HepG2 (cell line): ENCODE data around the gene ESRP2. TPM values are rescaled to one million over a fixed set of nuclear protein-coding genes. Genes with fewer than 3 reads are reported as not detected.

Experiments used
- DBP ChIP-seq: sonication (generic); formaldehyde crosslinking; IDR thresholded peaks from 2 replicates; pipeline ENCODE4 v1.4.0; 2020; ENCODE audit warnings: missing genetic modification reagents; ENCODE audit errors: not compliant biosample characterization
- KLF6 ChIP-seq: IDR thresholded peaks from 2 replicates; pipeline ENCODE4 v1.8.0; 2016; ENCODE audit warnings: missing biosample characterization, missing genetic modification reagents
- NCOA5 ChIP-seq: sonication (generic); formaldehyde crosslinking; IDR thresholded peaks from 2 replicates; pipeline ENCODE4 v1.4.0; 2020; ENCODE audit warnings: missing genetic modification reagents
- PRDM4 ChIP-seq: sonication (generic); formaldehyde crosslinking; IDR thresholded peaks from 2 replicates; pipeline ENCODE4 v1.9.0; 2021; ENCODE audit warnings: missing genetic modification reagents, borderline replicate concordance
- RARG ChIP-seq: sonication (generic); formaldehyde crosslinking; IDR thresholded peaks from 2 replicates; pipeline ENCODE4 v1.4.0; 2020; ENCODE audit warnings: low read depth, mild to moderate bottlenecking, missing genetic modification reagents
- SIN3A ChIP-seq: IDR thresholded peaks from 2 replicates; pipeline ENCODE4 v1.6.1; 2011; ENCODE audit warnings: low read depth, mild to moderate bottlenecking, control low read depth, low read length, borderline replicate concordance
- STAG1 ChIP-seq: sonication (generic); formaldehyde crosslinking; IDR thresholded peaks from 2 replicates; pipeline ENCODE4 v1.4.0; 2020; ENCODE audit warnings: missing genetic modification reagents
- THAP7 ChIP-seq: sonication (generic); formaldehyde crosslinking; IDR thresholded peaks from 2 replicates; pipeline ENCODE4 v1.8.1; 2023; ENCODE audit warnings: mild to moderate bottlenecking, missing genetic modification reagents
- ZBTB46 ChIP-seq: sonication (generic); formaldehyde crosslinking; IDR thresholded peaks from 2 replicates; pipeline ENCODE4 v1.4.0; 2020; ENCODE audit warnings: mild to moderate bottlenecking, missing genetic modification reagents, borderline replicate concordance
- polyA plus RNA-seq, 8 experiments: library from polyadenylated mRNA; depleted of rRNA in 3 of 8; stranded (reverse) in 7 of 8; unstranded in 1 of 8; fragments of >200 nt; fragmentation: Illumina TruSeq in 4 of 8; extraction: Trizol in 4 of 8; gene quantifications; 2 replicates each; pipeline versions ENCODE4 v1.2.1 to v1.2.3, GENCODE V29; 2011 to 2016; ENCODE audit warnings: low read depth in 4 of 8, missing spikeins in 1 of 8, mixed read lengths in 1 of 8; ENCODE audit not compliant: insufficient read depth in 1 of 8
- total RNA-seq, 5 experiments: library from RNA; depleted of rRNA; stranded (reverse); fragments of >200 nt; fragmentation: Illumina TruSeq; extraction: Trizol; gene quantifications; 2 replicates each; pipeline ENCODE4 v1.2.3, GENCODE V29; 2016; ENCODE audit warnings: low read depth in 1 of 5
- TF ChIP-seq, protein P1 (sequence below): sonication (generic); formaldehyde crosslinking; IDR thresholded peaks from 2 replicates; pipeline ENCODE4 v1.8.1; 2023; ENCODE audit warnings: mild to moderate bottlenecking, missing genetic modification reagents, borderline replicate concordance
- TF ChIP-seq, protein P2 (sequence below): sonication (generic); formaldehyde crosslinking; IDR thresholded peaks from 2 replicates; pipeline ENCODE4 v1.9.0; 2021; ENCODE audit warnings: missing genetic modification reagents, borderline replicate concordance
- TF ChIP-seq, protein P3 (sequence below): IDR thresholded peaks from 2 replicates; pipeline ENCODE4 v1.6.1; 2016; ENCODE audit warnings: low read depth, control low read depth

The ESRP2 gene
- total and polyA plus RNA-seq, 2 of the 13 experiments (the other 11 are each of a cell fraction or from before 2014, with no cell fraction given) = 21.1 to 32.4 TPM

GRCh38 chr16:68234188-68235107 is 1.5 kb downstream of the ESRP2 start (continued):
- TF ChIP-seq PRDM4 (no peak), KLF6 (CRISPR knock-in tag) (0 out of 2 replicates have a peak, but pooled peaks have one; percentile 20), NCOA5 (CRISPR knock-in tag) (no peak), ZBTB46 (CRISPR knock-in tag) (no peak), STAG1 (CRISPR knock-in tag) (no peak; the same call in 1 of the 2 replicates), THAP7 (CRISPR knock-in tag) (0 out of 2 replicates have a peak, but pooled peaks have one; percentile 58), SIN3A (peak; percentile 53), RARG (CRISPR knock-in tag) (no peak), DBP (no peak)
- TF ChIP-seq, protein P1, sequence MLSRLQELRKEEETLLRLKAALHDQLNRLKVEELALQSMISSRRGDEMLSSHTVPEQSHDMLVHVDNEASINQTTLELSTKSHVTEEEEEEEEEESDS (CRISPR knock-in tag) = no peak
- TF ChIP-seq, protein P2, sequence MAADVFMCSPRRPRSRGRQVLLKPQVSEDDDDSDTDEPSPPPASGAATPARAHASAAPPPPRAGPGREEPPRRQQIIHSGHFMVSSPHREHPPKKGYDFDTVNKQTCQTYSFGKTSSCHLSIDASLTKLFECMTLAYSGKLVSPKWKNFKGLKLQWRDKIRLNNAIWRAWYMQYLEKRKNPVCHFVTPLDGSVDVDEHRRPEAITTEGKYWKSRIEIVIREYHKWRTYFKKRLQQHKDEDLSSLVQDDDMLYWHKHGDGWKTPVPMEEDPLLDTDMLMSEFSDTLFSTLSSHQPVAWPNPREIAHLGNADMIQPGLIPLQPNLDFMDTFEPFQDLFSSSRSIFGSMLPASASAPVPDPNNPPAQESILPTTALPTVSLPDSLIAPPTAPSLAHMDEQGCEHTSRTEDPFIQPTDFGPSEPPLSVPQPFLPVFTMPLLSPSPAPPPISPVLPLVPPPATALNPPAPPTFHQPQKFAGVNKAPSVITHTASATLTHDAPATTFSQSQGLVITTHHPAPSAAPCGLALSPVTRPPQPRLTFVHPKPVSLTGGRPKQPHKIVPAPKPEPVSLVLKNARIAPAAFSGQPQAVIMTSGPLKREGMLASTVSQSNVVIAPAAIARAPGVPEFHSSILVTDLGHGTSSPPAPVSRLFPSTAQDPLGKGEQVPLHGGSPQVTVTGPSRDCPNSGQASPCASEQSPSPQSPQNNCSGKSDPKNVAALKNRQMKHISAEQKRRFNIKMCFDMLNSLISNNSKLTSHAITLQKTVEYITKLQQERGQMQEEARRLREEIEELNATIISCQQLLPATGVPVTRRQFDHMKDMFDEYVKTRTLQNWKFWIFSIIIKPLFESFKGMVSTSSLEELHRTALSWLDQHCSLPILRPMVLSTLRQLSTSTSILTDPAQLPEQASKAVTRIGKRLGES (CRISPR knock-in tag) = peak; percentile 37; the same call in 1 of the 2 replicates
- TF ChIP-seq, protein P3, sequence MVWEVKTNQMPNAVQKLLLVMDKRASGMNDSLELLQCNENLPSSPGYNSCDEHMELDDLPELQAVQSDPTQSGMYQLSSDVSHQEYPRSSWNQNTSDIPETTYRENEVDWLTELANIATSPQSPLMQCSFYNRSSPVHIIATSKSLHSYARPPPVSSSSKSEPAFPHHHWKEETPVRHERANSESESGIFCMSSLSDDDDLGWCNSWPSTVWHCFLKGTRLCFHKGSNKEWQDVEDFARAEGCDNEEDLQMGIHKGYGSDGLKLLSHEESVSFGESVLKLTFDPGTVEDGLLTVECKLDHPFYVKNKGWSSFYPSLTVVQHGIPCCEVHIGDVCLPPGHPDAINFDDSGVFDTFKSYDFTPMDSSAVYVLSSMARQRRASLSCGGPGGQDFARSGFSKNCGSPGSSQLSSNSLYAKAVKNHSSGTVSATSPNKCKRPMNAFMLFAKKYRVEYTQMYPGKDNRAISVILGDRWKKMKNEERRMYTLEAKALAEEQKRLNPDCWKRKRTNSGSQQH = no peak
